Measurements from ENCODE around the gene SRP9.
"Not testable (repeated sequence)": the region's sequence is repeated elsewhere in the genome, so short reads cannot be mapped to it uniquely, and the experiment has no call there.

- TF ChIP-seq CTCF (IDR thresholded peaks at IDR 0.05); EZH2 (IDR thresholded peaks at IDR 0.05; ENCODE audit: borderline replicate concordance, insufficient read depth, low read depth, low read length, poor library complexity, severe bottlenecking): not testable (repeated sequence)
Observed at GRCh38 chr1:225801146-225801545, 23.5 kb downstream of the SRP9 start.
